GM10847 (cell line): Measurements from ENCODE around the gene NEUROD2.

Experiments
- POLR2A ChIP-seq: IDR thresholded peaks from 2 replicates; pipeline ENCODE4 v1.6.1; 2011; ENCODE audit not compliant: insufficient read length; ENCODE audit errors: extremely low read depth

The NEUROD2 gene

DNA sequence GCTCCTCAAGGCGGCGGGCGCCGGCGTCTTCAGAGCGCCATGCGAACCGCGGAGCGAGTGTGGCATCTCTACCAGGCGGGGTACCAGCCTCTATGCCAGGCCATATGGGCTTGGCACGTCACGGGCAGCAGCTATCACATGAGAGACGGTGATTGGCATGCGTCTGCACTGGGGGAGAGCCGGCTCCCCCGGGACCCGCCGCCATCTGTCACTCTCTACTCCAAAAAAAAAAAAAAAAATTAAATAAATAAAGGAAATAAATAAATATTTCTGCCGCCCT lies at the start of gene NEUROD2:
NEUROD2 (minus strand) TSS at position 70 of the 280 bp plus-strand sequence. CDS start 1,321 bp downstream, outside the sequence.
- TF ChIP-seq POLR2A, result no peak

DNA sequence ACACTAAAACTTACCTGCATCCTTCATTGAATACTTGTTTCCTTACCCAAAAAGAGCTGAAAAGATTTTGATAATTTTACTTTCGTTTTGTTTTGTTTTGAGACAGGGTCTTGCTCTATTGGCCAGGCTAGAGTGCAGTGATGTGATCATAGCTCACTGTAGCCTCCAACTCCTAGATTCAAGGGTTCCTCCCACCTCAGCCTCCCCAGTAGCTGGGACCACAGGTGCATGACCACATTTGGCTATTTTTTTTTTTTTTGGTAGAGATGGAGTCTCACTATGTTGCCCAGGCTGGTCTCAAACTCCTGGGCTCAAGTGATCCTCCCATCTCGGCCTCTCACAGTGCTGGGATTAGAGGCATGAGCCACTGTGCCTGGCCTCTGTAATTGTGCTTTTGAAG lies 47.4 kb upstream of the NEUROD2 start:
- no peak for TF ChIP-seq POLR2A

DNA sequence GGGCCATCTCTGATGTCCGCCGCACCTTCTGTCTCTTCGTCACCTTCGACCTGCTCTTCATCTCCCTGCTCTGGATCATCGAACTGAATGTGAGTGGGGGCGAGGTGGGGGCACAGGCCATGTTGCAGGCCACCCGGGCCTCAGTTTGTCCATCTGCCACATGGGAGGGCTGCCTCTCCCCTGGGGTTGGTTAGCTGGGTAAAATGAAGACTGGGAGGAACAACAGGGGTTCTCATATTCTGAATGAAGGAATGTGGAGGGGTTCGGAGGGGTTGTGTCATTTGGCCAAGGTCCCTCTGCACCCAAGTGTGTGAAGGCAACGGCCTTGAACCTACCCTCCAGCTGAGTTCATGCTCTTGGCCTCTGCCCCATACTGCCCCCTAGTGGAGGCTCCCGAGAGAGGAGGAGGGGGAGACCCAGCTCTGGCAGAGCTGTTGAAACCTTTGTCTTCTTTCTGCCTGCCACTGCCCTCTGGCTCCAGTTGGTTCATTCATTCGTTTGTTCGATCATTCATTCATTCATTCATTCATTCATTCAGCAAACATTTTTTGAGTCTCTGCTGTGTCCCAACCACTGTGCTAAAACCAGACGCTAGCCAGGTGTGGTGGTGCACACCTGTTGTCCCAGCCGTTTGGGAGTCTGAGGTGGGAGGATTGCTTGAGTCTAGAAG lies 46.1 kb upstream of the NEUROD2 start:
- TF ChIP-seq POLR2A, result no peak

DNA sequence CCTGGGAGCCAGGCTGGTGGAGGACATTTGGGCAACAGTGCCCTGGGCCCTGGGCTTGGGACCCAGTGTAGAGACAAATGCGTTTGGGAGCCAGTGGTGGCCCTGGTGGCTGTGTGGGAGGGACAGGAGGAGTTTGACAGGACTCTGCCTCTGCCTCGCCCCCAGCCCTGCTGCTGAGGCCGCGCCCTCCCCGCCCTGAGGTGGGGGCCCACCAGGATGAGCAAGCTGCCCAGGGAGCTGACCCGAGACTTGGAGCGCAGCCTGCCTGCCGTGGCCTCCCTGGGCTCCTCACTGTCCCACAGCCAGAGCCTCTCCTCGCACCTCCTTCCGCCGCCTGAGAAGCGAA lies 45.6 kb upstream of the NEUROD2 start:
- no peak for TF ChIP-seq POLR2A

DNA sequence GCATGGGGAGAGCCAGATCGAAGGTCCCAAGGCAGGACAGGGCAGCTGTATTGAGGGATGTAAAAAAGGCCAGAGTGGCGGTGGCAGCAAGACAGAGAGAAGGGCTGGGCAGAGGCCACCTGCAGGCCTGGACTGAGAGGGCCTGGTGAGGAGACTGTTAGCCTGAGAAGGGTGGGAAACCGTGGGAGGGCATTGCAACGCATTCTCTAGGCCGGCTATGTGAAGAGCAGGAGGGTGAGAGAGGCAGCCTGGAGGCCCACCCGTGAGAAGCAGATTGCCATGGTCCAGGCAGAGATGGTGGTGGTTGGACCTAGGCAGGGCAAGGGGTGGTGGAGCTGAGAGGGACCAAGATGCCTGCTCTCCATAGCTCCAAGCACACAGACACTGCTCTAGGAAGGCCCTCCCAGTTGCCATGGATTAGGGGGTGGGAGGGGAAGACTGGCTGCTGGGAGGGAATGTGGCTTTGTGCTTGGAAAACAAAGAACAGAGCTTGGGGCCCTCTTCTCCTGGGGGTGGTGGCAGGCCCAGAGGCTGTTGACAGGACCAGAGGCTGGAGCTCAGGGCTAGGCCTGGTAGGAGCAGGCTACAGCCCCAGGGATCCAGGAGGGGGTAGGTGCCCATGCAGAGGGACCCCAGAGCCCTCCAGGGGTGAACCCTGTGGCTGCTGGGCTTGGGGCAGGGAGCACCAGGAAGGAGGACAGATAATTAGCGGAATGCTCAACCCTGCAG lies 45.0 kb upstream of the NEUROD2 start:
- no peak for TF ChIP-seq POLR2A

DNA sequence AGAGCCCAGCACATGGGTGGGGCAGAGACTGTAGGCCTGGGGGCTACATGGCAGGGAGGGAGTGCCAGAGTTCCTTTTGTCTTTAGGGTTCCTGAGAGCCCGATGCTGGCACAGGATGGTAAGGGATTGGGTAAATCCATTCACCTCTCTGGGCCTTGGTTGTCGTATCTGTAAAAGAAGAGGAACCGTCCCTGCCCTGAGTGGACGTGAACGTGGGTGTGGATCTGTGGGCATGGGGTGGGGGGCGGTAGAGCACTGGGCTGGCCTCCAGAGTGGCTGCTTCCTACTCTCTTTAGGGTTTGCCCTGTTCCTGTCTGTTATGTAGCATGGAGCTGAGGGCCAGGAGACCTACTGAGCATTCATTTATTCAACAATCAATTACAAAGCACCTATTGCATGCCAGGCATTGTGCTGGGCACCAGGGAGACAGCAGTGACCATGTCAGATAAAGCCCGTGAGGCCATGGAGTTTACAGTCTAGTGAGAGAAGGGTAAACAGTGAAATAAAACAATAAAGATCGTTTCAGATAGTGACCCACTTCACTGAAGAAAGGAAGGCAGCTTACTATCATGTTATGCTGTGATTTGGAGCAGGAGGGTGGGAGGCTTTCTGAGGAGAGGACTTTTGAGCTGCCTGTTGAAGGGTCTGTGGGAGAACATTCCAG lies 44.3 kb upstream of the NEUROD2 start:
- TF ChIP-seq POLR2A, result no peak

DNA sequence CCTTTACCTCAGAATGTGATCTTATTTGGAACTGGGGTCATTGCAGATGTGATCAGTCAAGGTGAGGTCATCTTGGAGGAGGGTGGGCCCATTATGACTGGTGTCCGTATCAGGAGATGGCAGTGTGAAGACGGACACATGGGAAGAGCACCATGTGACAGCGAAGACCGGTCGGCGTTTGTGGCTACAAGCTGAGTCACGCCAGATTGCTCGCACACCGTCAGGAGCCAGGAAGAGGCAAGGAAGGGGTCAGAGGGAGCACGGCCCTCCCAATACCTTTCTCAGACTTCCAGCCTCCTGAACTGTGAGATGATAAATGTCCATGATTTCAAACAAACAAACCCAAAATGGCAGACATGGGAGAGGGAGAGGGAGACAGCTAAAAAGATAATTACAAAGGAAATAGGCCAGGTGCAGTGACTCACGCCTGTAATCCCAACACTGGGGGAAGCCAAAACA lies 42.4 kb upstream of the NEUROD2 start:
- TF ChIP-seq POLR2A, result no peak

DNA sequence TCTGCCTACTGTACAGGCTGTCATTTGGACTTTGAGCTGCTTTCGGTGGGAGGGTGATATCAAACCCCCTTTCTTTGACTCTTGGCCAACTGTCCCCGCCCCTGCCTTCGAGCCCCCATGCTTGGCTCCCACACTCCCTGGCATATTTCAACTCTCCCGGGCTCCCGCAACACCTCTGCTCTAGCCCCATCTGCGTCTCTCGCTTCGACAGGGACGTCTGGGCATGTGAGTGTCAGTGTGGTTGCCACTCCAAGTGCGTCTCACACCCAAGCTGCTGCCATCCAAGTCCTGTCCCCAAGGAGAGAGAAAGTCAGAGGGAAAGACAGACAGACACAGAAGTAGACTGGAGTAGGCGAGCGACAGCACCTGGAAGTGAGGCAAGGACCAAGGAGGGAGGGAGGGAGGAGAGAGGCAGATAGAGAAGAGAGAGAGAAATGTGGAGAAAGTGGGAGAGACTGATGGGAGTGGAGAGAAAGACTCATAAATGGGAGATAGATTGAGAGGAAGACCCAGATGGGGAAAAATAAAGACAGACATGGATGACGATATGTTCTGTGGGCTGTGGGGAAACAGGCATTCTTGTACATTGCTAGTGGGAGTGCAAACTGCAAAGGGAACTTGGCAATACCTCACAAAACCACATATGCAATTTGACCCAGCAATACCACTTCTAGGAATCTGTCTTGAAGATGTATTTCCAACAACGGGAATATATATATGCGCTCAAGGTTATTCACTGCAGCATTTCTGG lies 41.1 kb upstream of the NEUROD2 start:
- no peak for TF ChIP-seq POLR2A

DNA sequence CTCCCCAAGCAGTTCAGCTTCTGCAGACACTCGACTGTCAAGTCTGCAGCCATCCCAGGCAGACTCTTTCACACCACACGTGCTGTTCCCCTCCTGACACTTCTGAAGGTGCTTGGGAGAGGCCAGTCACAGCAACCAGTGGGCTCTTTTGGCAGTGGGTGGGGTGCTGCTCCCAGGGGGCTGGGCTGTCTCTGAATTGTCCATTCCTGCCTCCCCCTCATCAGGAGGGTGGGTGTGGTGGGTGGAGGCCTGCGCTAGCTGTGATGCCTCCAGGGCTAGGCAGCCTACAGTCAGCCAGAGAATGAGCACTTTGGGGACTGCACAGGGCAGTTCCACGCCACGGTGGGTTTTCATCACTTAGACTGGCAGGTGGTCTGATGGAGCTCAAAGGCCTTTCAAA lies 39.5 kb upstream of the NEUROD2 start:
- TF ChIP-seq POLR2A, result no peak

DNA sequence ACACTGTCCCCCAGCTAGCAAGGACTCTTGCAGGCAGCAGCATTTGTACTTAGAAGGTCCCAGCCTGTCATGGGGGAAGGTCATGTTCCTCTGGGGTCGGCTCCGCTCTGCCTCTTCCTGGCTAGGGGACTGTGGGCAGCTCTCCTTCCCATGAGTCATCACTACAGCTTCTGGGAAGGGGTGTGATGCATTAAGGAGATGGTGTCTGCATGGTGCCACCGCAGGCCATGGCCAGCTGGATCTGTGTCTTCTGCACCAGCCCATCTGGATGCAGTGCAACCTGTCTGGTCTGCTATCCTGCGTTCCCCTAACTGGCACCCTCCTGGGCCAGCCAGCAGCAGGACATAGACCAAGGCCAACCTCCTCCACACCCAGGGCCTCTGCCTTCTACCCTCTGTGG lies 35.6 kb upstream of the NEUROD2 start:
- no peak for TF ChIP-seq POLR2A

DNA sequence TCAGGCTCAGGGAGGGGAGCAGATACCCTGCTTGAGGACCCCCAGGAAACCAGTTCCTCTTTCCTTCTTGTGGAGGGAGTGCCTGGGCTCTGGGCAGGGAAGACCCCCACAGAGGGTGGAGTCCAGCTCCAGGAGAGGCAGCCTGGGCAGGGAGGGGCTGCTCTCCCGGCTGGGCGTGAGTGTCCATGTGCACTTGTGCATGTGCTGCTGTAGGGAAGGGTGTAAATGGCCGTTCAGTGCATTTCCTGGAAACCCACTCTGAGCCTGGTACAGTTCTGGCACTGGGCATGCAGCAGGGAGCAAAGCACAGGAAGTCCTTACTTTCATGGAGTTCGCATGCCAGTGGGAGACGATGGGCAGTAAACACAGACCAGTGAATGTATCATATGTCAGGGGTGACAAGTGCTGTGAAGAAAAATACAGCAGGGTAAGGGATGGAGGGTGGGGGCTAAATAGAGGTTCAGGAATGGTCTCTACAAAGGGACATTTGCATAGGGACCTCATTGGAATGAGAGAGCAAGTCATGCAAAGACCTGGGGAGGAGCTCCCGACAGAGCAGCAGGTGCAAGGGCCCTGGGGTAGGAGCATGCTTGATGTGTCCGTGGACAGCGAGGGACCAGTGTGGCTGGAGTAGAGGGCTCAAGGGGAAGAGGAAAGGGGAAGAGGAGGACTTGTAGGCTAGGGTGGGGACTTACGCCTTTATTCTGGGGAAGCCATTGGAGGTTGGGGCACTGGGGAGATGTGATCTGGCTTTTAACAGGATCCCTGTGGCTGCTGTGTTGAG lies 34.8 kb upstream of the NEUROD2 start:
- TF ChIP-seq POLR2A, result no peak

DNA sequence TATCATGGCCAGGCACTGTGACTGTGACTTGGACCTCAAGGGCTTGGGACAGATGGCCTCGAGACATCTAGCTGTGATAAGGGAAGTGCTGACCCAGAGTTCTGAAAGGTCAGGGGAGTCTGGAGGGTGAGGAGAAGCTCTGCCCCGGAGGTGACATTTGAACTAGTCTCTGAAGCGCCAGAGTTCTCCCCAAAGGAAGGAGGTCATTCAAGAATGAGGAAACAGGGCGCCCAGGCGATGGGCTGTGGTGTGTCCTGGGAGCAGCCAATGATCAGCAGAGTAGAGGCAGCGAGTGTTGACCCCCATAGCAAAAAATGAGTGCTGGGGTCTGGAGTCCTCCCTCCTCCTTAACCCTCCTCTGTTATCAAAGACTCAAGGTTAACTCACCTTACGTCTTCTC lies 34.2 kb upstream of the NEUROD2 start:
- no peak for TF ChIP-seq POLR2A

DNA sequence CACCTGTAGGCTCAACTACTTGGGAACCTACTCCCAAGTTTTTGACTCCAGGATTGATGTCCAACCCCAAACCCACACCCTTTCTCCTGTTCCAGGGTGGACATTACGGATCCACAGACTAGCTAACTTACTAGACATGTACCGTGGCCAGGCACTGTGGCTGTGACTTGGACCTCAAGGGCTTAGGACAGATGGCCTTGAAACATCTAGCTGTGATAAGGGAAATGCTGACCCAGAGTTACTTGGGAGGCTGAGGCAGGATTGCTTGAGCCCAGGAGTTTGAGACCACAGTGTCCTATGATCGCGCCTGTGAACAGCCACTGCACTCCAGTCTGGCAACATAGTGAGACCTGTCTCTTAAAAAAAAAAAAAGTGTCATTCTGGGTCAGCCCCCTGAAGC lies 33.4 kb upstream of the NEUROD2 start:
- no peak for TF ChIP-seq POLR2A

DNA sequence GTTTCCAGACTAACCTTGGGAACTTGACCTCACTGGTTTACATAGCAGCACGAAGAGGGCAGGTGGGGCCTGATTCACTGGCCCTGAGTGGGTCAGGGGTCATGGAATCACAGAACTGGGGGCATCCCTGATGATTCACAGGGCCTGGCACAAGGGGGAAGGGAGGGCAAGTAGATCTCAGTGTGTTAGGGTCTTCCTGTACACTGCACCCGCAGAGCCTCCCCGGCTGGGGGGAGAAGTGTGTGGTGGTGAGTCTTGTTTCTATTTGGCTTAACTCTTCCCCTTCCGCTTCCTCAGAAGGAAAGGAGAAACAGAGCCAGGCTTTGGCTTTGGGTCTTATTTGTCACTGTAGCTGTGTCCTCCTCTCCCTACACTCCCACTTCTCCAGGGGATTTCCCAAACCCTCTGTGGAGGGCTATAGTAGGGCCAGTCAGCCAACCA lies 32.9 kb upstream of the NEUROD2 start:
- no peak for TF ChIP-seq POLR2A
